Suppressor macrophage treated with lipopolysaccharide for 1 hour (primary cell): Measurements from ENCODE around the gene ARMCX5.

ENCODE experiments used
- DNase-seq, 3 donors: peaks; one replicate each; pipeline ENCODE4 v3.0.0-alpha.2; 2020 to 2022

The ARMCX5 gene

GRCh38 chrX:102599084-102599950 lies at the start of gene ARMCX5:
TSS of gene ARMCX5 (plus strand) at chrX:102599515. CDS start at chrX:102602142, 2,627 bp downstream.
- peak; percentile 72 to 80 (median 78) for DNase-seq

- DNase-seq: peak; percentile 6 to 41 (median 17)
Observed at GRCh38 chrX:102558607-102559006, 40.7 kb upstream of the ARMCX5 start.

- no peak for DNase-seq
Observed at GRCh38 chrX:102560423-102561068, 38.8 kb upstream of the ARMCX5 start.

GRCh38 chrX:102580891-102581290 lies 18.4 kb upstream of the ARMCX5 start:
- no peak for DNase-seq

GRCh38 chrX:102593367-102593766 lies 5.9 kb upstream of the ARMCX5 start:
- no peak for DNase-seq

GRCh38 chrX:102599951-102600579 lies 750 bp downstream of the ARMCX5 start:
- peak in 2 of 3 donors; percentile 2 to 3 for DNase-seq

GRCh38 chrX:102604327-102604726 lies 5.0 kb downstream of the ARMCX5 start:
- DNase-seq: no peak

GRCh38 chrX:102606115-102606514 lies 6.8 kb downstream of the ARMCX5 start:
- no peak for DNase-seq

GRCh38 chrX:102610905-102611304 lies 11.6 kb downstream of the ARMCX5 start:
- no peak for DNase-seq

GRCh38 chrX:102624105-102624504 lies 24.8 kb downstream of the ARMCX5 start:
- no peak for DNase-seq

- peak; percentile 21 to 41 (median 26) for DNase-seq
Observed at GRCh38 chrX:102627640-102628039, 28.3 kb downstream of the ARMCX5 start.

- no peak for DNase-seq
Observed at GRCh38 chrX:102637561-102637960, 38.2 kb downstream of the ARMCX5 start.

- DNase-seq: no peak
Observed at GRCh38 chrX:102650903-102651241, 51.6 kb downstream of the ARMCX5 start.

- DNase-seq: peak in 2 of 3 donors; percentile 12 to 34
Observed at GRCh38 chrX:102651242-102652011, 52.1 kb downstream of the ARMCX5 start, which contains the start of gene GPRASP1. TSS of gene GPRASP1 (plus strand) at chrX:102651483. CDS start at chrX:102653914, 2,431 bp downstream.

- DNase-seq: peak; percentile 19 to 26 (median 26)
Observed at GRCh38 chrX:102652031-102652688, 52.8 kb downstream of the ARMCX5 start.
